Measurements from ENCODE around the gene CACNB1.
A peak's percentile ranks its signal among the peaks of the same experiment; 100 is the strongest.

Gene CACNB1

GRCh38 chr17:39200070-39200879 lies 2.8 kb upstream of the CACNB1 start, which contains the start of gene RPL19:
Gene RPL19 (plus strand): TSS chr17:39200283. CDS start chr17:39200345, 62 bp downstream.
- DNase-seq: peak; percentile 79

GRCh38 chr17:39199820-39200069 lies 2.3 kb upstream of the CACNB1 start:
- peak; percentile 91 for DNase-seq

GRCh38 chr17:39198186-39198566 lies 707 bp upstream of the CACNB1 start:
- DNase-seq: no peak

- DNase-seq: peak; percentile 30
Observed at GRCh38 chr17:39196808-39197291, 619 bp downstream of the CACNB1 start.

GRCh38 chr17:39196241-39196807 lies 1.1 kb downstream of the CACNB1 start:
- DNase-seq: no peak

GRCh38 chr17:39195568-39196160 lies 1.8 kb downstream of the CACNB1 start:
- DNase-seq: no peak

- DNase-seq: no peak
Observed at GRCh38 chr17:39194985-39195524, 2.4 kb downstream of the CACNB1 start.

GRCh38 chr17:39194089-39194984 lies 3.1 kb downstream of the CACNB1 start:
- DNase-seq: no peak

GRCh38 chr17:39193346-39193745 lies 4.1 kb downstream of the CACNB1 start:
- no peak for DNase-seq

GRCh38 chr17:39192901-39193300 lies 4.6 kb downstream of the CACNB1 start:
- DNase-seq: no peak

- no peak for DNase-seq
Observed at GRCh38 chr17:39191750-39192510, 5.5 kb downstream of the CACNB1 start.

- no peak for DNase-seq
Observed at GRCh38 chr17:39187152-39187830, 10.2 kb downstream of the CACNB1 start.

GRCh38 chr17:39186481-39187002 lies 10.9 kb downstream of the CACNB1 start:
- no peak for DNase-seq

- DNase-seq: no peak
Observed at GRCh38 chr17:39183720-39184119, 13.7 kb downstream of the CACNB1 start.

- no peak for DNase-seq
Observed at GRCh38 chr17:39183045-39183444, 14.4 kb downstream of the CACNB1 start.

GRCh38 chr17:39181303-39181702 lies 16.2 kb downstream of the CACNB1 start:
- DNase-seq: no peak

GRCh38 chr17:39178536-39178935 lies 18.9 kb downstream of the CACNB1 start:
- no peak for DNase-seq

GRCh38 chr17:39177256-39177655 lies 20.2 kb downstream of the CACNB1 start:
- no peak for DNase-seq

- no peak for DNase-seq
Observed at GRCh38 chr17:39175695-39176093, 21.8 kb downstream of the CACNB1 start.

GRCh38 chr17:39174920-39175694 lies 22.4 kb downstream of the CACNB1 start:
- peak; percentile 56 for DNase-seq

Data from COR-L47 (cell line).